ENCODE data around the gene NHSL2.

NHSL2 gene

GRCh38 chrX:71997320-71997719 is 86.7 kb downstream of the NHSL2 start:
- TF ChIP-seq CTCF (IDR thresholded peaks at IDR 0.05) (no peak), ZFX (IDR thresholded peaks at IDR 0.05; ENCODE audit: borderline replicate concordance) (no peak)
- H3K27ac ChIP-seq = no peak overlapping the region

- TF ChIP-seq ZFX (IDR thresholded peaks at IDR 0.05; ENCODE audit: borderline replicate concordance) (no peak), CTCF (IDR thresholded peaks at IDR 0.05) (peak; percentile 64)
- H3K27ac ChIP-seq = no peak overlapping the region
These were observed 88.3 kb downstream of the NHSL2 start for GRCh38 chrX:71998836-71999509.

GRCh38 chrX:71999535-71999934 is 88.9 kb downstream of the NHSL2 start:
- no peak for TF ChIP-seq ZFX (IDR thresholded peaks at IDR 0.05; ENCODE audit: borderline replicate concordance)
- TF ChIP-seq CTCF (IDR thresholded peaks at IDR 0.05) = no peak; the same call in 1 of the 2 replicates
- H3K27ac ChIP-seq = no peak overlapping the region

GRCh38 chrX:72001471-72001870 is 90.8 kb downstream of the NHSL2 start:
- no peak for TF ChIP-seq CTCF (IDR thresholded peaks at IDR 0.05)
- TF ChIP-seq ZFX (IDR thresholded peaks at IDR 0.05; ENCODE audit: borderline replicate concordance) = no peak
- no peak overlapping the region for H3K27ac ChIP-seq

GRCh38 chrX:72001906-72002305 is 91.3 kb downstream of the NHSL2 start:
- no peak for TF ChIP-seq CTCF (IDR thresholded peaks at IDR 0.05)
- TF ChIP-seq ZFX (IDR thresholded peaks at IDR 0.05; ENCODE audit: borderline replicate concordance) = no peak
- no peak overlapping the region for H3K27ac ChIP-seq

GRCh38 chrX:72002875-72003274 is 92.2 kb downstream of the NHSL2 start:
- TF ChIP-seq CTCF (IDR thresholded peaks at IDR 0.05) (no peak), ZFX (IDR thresholded peaks at IDR 0.05; ENCODE audit: borderline replicate concordance) (no peak)
- no peak overlapping the region for H3K27ac ChIP-seq

GRCh38 chrX:72003811-72004750 is 93.4 kb downstream of the NHSL2 start:
- no peak overlapping the region for H3K27ac ChIP-seq
- TF ChIP-seq CTCF (IDR thresholded peaks at IDR 0.05) (peak; percentile 26; the same call in 1 of the 2 replicates), ZFX (IDR thresholded peaks at IDR 0.05; ENCODE audit: borderline replicate concordance) (no peak)

Data from 22Rv1 (cell line).